Activated CD8-positive, alpha-beta memory T cell treated with anti-CD3 and anti-CD28 coated beads for 1 hour (primary cell): ENCODE data around the gene HID1.
A peak's percentile ranks its signal among the peaks of the same experiment; 100 is the strongest.
"Not testable (repeated sequence)": the region's sequence is repeated elsewhere in the genome, so short reads cannot be mapped to it uniquely, and the experiment has no call there.

ENCODE experiments used
- DNase-seq, 2 donors: peaks; one replicate each; pipeline ENCODE4 v3.0.0-alpha.2; 2020; ENCODE audit warnings: low read depth in 1 of 2; ENCODE audit errors: extremely low read depth in 1 of 2

HID1 gene

DNA sequence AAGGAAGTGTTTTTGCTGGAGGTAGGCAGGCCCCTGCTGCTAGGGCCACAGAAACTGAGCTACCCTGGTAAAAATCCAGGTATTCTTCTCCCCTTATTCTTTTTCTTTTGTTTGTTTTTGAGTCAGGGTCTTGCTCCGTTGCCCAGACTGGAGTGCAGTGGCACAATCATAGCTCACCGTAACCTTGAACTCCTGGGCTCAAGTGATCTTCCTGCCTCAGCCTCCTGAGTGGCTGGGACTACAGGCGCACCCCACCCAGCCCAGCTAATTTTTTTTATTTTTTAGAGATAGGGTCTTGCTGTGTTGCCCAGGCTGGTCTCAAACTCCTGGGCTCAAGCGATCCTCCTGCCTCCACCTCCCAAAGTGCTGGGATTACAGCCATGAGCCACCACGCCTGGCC is 3.1 kb downstream of the HID1 start:
- not testable (repeated sequence) for DNase-seq

DNA sequence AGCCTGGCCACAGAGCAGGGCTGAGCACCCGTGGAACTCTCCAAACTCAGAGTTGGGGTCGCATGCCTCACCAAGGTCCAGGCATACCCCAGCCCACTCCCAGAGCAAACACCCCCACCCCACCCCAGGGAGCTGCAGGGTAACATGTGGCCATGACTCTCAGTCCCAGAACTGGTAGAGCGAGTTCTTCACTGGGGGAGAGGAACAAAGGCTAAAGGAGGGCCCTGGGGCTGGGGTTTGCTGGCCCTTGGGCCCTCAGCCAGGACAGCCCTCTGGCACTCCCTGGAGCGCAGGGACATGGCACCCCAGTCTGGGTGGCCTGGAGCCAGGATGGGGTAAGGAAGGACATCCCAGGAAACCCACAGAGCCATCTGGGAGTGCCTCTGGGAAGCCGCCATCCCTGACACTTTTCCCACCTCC is 4.2 kb downstream of the HID1 start:
- no peak for DNase-seq

DNA sequence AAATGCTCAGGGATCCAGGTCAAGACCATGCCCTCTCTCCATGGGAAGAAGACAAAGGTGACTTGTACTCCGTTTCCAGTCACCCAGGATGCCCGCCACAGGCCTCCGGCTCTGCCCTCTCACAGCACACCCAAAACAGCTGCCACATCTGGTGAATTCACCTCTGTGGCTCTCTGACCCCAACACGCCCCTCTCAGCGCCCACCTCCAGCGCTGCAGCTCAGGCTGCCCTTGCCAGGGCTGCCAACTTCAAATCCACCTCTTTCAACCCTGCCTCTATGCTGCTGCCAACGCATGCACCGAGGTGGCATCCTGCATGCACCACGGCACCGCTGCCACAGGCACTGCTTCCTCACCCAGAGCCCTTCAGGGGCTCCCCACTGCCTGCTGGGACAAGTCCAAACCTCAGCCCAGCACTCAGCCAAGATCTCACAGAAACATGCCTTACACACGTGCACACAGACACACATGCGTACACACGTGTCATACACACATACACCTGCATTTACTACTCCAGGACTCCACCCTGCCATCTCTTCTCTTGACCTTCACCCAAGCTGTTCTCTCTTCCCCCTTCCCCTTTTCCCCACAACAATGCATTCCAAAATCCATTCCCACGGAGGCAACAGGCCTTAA is 7.5 kb downstream of the HID1 start:
- no peak for DNase-seq

DNA sequence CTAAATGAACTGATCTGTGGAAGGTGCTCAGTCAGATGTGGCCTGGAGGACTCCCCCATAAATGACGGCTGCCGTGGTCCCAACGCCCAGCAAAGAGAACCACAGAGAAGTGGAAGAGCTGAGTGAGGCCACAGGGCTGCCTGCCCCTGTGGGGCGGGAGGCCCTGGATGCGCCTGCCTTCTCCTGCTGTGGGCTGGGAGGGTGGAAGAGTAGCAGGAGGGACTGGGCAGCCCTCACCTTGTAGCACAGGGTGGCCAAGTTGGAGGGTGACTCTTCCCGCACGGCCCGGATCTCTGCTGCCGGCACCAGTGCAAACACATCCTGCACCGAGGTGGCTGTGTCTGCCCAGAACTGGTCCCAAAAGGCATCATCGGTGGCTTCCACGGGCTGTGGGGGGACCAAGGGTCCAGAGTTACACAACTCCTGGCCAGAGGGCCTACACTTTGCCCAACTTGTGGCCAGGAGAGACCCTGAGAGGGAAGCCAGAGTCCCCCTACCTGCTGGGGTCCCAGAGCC is 8.3 kb downstream of the HID1 start:
- DNase-seq = no peak

DNA sequence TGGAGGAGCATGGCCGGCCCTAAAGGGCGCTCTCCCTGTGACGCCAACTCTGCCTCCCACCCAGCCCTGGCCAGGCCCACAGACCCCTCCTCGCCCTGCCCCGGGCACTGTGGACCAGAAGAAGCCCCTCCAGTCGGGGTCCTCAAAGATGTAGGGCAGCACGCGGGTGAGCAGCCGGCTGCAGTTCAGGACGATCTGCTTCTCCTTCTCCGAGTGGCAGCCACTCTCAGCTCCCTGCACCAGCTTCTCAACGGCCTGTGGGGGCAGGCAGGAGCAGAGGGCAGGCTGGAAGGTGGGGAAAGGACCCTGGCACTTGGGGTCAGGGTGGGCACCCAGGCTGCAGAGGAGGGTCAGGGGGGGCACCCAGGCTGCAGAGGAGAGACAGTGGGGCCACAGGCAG is 8.9 kb downstream of the HID1 start:
- DNase-seq = no peak

DNA sequence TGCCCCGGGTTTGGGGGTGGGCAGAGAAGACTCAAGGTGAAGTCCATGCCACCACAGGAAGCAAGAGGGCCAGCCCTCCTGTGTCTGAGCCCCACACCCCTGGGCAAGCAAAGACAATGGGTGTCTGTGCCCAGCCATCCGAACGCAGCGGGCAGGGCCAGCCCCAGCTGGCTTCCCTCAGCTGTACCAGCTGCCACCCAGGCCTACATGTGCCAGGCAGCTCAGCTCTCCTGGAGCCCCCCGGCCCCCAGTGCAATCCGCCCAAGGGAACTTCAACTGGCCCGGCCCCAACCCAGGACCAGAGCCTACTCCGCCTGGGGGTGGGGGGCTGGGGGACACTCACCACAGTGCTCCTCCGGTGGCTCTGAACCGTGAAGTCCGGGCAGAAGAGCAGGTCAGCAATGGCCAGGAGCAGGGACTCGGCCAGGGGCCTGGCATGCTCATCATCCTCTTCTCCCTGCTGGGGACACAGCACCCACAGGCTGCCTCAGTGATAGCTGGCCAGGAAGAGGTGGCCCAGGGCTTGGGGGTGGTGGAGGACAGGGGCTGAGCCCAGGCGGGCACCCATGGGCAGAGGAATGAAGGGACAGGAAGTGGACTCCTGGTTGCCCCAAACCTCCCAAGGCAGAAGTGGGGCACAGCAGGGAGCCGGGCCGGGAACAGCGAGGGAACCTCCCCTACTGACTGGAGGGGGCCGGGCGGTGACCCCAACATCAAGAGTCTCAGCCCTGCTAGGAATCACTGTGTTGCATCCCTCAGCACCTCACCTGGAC is 9.8 kb downstream of the HID1 start:
- no peak for DNase-seq

DNA sequence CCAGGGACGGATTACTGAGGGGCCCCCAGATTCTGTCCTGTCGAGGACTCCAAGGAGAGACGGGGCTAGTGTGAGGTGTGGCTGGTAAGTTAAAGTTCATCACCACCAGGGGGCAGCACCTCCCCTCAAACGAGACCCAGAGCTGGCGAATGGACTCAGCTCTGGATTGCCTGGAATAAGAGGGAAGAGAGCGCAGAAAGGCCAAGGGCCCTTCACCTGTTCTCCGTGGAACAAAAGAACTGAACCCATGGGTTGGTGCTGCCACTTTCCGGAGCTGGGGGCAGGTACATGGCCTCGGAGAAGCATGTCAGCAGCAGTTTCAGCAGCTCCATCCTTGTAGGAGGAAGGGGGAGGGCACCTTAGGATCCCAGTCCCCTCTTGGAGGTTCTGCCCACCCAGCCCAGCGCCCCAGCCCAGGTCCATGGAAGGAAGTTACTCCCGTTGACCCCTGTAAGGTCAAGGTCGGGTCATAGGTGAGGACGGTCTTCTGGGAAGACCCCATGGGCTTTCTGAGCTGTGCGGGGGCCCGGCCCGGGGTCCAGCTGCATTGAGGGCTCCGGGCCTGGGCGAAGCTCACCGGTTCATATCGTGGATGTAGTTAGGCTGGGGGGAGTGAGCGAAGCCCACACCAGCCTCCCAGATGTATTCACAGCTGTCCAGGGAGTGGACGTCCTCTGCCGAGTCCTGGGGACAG is 10.8 kb downstream of the HID1 start:
- DNase-seq = peak; percentile 67 to 77

DNA sequence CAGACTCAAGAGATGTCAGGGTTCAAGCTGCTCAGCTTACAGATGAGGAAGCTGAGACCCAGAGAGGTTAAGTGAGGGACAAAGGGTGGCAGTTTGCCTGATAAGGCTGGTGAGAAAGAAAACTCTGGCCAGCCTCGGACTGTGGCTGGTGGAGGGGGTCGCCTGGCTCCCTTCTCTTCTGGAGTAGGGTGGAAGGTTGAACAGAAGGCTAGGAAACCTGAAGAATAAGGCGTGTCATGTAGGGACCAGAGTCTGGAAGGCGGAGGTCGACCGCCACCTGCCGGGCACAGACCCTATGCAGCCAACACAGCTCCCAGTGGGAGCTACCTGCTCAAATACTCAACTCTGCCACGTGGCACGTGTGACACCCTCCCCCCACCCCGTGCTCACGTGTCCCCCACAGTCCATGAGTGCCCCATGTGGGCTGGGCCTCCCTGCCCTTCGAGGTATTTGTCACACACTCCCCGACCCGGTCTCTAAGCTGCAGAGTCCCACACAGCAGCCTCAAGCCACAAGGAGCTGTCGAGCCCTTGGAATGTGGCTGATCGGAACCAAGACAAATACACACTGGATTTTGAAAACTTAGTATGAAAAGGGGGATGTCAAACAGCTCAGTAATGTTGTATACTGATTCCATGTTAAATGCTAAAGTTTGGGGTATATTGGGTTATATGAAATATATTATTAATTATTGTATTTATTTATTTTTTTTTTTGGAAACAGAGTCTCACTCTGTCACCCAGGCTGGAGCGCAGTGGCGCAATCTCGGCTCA is 11.8 kb downstream of the HID1 start:
- DNase-seq = peak in 1 of 2 donors; percentile 14

DNA sequence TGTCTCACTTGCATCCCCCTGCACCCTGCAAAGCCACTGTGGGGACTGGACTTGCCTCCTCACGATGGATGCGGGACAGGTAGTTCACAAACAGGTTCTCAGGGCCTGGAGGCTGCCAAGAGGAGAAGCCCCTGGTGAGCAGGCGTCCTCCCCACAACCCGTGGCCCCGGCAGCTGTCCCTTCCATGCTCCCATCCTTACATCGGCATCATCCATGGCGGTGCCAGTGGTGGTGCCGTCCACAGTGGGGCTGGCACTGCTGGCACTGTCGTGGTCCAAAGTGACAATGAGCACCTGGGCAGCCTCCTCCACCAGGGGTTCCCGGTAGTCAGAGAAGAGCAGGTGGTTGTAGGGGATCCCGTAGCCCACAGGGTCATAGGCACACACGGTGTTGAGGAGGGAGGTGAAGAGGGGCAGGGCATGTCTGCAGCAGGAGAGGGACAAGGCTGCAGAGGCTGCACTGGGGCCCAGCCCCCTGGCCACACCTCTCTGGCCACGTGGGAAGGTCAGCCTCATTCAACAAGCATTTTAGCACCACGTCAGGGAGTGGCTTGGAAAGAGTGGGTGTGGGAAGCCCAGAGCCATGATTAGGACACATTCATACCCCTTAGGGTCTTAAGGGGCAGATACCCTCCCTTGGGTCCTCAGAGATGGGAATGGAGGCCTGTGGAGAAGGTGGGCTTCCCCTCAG is 12.6 kb downstream of the HID1 start:
- DNase-seq = no peak

DNA sequence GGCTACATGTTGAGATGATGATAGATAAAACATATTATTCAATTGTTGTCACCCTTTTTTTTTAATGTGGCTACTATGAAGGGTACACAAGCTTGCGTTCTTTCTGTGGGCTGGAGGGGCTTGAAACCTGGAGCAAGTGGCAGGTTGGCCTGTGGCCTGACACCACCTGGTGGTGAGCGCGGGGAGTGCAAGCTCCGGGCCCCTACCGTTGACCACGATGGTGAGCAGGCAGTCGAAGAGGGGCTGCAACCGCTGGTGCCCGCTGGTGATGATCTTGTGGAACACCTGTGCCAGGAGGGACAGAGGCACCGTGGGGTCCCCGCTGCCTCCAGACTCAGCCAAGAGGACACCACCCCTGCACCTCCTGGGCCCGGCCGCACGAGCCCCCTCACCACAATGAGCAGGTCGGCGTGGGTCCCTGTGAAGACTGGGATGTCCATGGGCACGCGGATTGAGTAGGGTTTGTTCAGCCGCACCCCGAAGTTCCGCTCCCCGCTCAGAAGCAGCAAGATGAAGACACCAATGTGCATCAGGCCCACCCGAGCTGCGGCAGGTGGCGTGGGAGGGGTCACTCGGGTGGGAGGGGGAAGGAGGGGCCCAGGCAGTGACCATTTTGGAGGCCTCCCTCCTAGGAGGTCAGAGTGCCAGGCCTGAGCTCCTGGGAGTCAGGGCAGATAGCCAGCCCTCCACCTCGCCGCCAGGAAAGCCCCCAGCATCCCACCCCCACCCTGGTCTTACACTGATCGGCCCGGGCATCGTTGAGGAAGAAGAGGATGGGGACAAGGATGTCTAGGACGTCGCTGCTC is 14.4 kb downstream of the HID1 start:
- peak; percentile 43 to 72 for DNase-seq

DNA sequence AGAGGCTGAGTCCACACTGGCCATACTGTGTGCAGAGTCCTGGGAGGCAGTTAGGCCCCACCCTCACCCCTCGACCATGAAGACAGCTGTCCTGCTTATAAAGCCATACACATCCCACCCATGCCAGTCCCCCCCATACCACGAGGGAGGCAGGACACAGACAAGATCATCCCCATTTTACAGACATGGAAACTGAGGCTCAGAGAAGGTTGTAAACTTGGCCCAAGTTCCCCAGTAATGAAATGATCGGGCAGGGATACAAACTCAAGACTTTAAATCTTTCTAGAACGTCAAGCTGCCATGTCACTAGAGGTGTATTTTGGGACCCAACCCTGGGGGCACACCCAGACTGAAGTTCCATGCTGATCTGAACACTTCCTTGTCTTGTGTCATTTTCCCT is 16.5 kb downstream of the HID1 start:
- no peak for DNase-seq

DNA sequence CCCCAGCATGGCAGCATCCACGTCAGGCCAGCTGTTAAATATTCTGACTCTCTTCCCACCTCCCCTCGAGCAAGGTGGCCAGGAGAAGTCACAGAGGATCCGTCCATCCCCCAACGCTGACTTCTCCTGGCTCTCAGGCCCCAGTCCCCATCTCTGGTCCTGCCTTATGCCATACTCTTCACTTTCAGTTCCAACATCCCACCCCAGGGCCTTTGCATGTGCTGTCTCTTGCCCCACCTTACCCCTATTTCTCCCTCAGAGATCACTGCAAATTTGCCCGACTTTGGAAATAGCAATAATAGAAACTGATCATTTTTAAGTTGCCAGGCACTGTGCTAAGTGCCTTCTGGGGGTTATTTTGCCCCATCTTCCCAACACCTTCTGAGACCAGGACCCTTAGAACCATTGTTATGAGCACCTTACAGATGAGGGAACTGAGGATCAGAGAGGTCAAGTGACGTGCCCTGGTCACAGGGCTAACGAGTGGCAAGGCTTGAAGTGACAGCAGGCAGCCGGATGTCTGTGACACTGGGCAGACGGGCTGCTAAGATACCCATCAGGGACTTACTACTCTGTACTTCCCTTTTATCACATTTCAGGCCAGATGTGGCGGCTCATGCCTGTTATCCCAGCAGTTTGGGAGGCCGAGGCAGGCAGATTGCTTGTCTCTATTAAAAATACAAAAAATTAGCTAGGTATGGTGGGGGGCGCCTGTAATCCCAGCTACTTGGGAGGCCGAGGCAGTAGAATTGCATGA is 17.7 kb downstream of the HID1 start:
- DNase-seq = no peak

DNA sequence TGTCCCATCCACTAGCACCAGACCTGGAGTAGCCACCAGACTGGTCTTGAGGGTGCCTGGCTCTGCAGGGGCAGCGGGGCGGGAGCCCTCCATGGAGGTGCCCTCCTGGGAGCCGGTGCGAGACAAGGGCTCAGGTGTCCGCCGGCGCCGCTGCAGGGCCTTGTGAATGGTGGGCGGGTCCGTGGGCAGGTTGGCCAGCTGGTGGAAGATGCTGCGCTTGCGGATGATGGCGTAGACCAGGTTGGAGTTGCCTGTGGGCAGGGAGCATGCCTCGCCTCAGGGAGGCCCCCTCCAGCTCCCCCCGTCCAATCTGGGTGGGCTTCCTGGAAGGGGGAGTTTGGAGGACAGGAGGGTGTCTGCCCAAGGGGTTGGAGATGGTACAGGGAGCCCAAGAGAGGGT is 18.4 kb downstream of the HID1 start:
- no peak for DNase-seq

DNA sequence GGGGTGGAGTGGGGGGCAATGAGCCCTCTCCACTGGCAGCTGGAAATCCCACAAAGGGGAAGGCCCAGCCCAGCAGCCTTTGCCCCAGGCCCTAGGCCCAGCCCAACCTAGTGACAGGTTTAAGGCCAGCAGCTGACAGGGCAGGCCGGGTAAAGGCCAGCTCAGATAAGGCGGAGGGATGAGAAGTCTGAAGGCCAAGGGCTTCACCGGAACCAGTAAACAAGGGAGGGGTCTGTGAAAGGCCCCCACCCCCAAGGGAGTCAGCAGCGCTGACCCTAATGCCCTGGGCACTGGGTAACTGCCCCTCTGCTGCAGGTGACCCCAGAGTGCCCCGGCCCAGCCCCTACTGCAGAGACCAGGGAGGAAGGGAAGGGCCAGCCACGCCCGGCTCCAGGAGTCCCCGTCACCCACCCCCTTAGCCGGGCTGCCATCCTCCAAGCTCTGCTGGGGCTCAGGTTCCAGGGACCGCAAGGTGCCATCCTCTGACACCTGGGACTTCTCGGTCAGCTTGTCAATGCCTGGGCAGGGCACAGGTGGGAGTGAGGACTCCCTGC is 19.3 kb downstream of the HID1 start:
- DNase-seq = no peak

DNA sequence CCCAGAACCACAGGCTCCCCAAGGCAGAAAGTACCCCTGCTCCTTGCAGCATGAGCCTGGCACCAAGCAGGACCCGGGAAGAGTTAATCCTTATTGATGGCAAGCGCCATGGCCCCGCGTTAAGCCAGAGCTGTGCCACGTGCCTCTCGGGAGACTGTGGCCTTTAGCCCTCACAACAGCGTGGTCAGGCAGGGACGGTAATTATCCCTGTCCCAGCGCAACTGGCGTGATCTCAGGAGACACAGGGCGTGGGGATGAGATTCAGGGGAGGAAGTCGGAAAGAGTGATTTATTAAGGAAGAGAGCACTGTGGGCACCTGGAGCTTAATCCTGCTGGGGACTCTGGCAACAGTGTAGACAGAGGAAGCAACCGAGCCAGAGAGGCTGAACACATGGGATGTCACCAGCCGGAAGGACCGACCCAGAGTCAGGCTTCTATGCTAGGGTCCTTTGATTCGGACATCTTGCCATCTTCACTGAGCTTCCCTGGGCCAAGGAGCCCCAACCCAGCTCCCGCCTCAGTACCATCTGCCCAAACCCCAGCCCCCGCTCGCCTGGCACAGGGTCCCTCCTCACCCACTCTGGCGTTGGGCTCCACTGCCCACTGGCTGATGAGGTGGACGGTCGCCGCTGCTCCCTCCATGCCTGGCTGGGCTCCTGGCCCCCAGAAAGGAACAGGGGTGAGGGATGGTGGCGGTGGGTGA is 20.0 kb downstream of the HID1 start:
- DNase-seq = no peak

DNA sequence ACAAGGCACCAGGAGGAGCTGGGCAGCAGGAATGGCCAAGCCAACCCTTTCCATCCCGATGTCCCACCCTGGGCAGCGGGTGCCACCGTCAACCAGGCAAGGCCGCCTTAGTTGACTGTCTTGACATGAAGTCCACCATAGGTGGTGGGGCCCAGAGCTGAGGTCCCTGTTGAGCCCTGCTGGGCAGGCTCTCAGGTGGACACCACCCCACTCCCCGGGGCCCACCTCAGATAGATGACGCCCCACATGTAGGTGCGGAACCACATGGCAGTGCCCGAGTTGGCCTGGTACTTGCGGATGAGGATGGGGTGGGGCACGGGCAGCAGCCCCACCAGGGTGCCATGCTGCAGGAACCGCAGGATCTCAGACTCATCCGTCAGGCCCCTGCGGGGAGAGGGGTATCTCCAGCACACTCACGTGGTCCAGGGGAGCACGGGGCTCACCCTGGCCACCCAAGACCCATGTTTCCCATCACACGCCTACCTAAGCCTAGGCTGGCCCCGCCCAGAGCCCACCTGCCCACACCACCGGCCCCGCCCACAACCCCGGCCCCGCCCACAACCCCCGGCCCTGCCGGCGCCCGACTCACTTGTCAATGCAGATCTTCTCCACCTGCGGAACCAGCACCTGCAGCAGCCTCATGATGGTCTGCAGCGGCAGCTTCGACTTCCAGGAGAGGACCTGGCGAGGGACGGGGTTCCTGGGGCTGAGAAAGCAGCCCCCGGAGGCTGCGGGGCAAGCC is 20.7 kb downstream of the HID1 start:
- no peak for DNase-seq

DNA sequence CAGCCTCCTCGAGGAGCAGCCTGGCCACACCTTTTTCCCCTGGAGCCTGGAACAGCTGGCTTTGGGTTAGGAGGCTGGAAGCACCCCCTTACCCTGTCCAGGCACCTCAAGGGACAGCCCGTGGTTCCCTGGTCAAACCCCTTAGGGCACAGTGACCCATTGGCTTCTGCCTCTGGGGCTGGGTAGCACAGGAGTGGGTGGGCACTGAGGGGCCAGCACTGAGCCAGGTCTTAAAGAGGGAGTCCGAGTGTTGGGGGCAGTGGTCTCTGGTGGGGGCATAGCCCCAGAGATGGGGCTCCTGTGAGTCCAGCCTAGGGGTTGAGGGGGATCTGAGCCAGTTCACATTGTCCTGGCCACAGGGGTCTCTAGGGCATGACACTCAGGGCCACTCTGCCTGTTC is 21.5 kb downstream of the HID1 start:
- no peak for DNase-seq
